K562 (cell line): ENCODE results near the gene HNRNPLL. TPM values are rescaled to one million over a fixed set of nuclear protein-coding genes. Genes with fewer than 3 reads are reported as not detected.

Source experiments
- ATF7 ChIP-seq: fragments of 450-650 bp; IDR thresholded peaks from 2 replicates; pipeline ENCODE4 v1.7.1; 2014; ENCODE audit warnings: mild to moderate bottlenecking, moderate library complexity
- BCL6 ChIP-seq: fragments of 250-450 bp; sonication (Bioruptor Pico); IDR thresholded peaks from 2 replicates; pipeline ENCODE4 v1.4.0; 2020
- CBX1 ChIP-seq: sonication (generic); IDR thresholded peaks from 2 replicates; pipeline ENCODE4 v1.6.1; 2016; ENCODE audit warnings: antibody characterized with exemption, low read depth, mild to moderate bottlenecking
- ETV5 ChIP-seq: sonication (generic); formaldehyde crosslinking; IDR thresholded peaks from 2 replicates; pipeline ENCODE4 v1.4.0; 2020; ENCODE audit warnings: low read depth, mild to moderate bottlenecking, missing genetic modification reagents
- FOXK2 ChIP-seq, 2 experiments: fragments of 450-650 bp; IDR thresholded peaks in 1 of 2; conservative IDR thresholded peaks in 1 of 2; 2 replicates each; pipeline ENCODE4 v1.6.1; 2016; ENCODE audit warnings: low read depth in 2 of 2, mild to moderate bottlenecking in 1 of 2
- KDM1A ChIP-seq, 2 experiments: fragments of 450-650 bp; IDR thresholded peaks; 2 replicates each; pipeline ENCODE4 v1.6.1; 2016; ENCODE audit warnings: mild to moderate bottlenecking in 2 of 2
- MAFK ChIP-seq: IDR thresholded peaks from 2 replicates; pipeline ENCODE4 v1.6.1; 2011; ENCODE audit warnings: low read length, improper control_type of control experiment
- MTA2 ChIP-seq: fragments of 450-650 bp; IDR thresholded peaks from 2 replicates; pipeline ENCODE4 v1.6.1; 2016; ENCODE audit warnings: low read depth
- MYBL2 ChIP-seq, 2 experiments: fragments of 450-650 bp in 1 of 2; sonication (generic) in 1 of 2; formaldehyde crosslinking in 1 of 2; IDR thresholded peaks; 2 replicates each; pipeline versions ENCODE4 v1.6.1 to v1.8.1; 2017 to 2022; ENCODE audit warnings: borderline replicate concordance in 1 of 2, inconsistent platforms in 1 of 2, low read depth in 1 of 2, mild to moderate bottlenecking in 1 of 2, missing genetic modification reagents in 1 of 2, moderate library complexity in 1 of 2
- NCOA1 ChIP-seq: fragments of 450-650 bp; IDR thresholded peaks from 2 replicates; pipeline ENCODE4 v1.6.1; 2016; ENCODE audit warnings: low read depth
- NCOR1 ChIP-seq: fragments of 450-650 bp; IDR thresholded peaks from 2 replicates; pipeline ENCODE4 v1.6.1; 2016; ENCODE audit warnings: mild to moderate bottlenecking, moderate library complexity
- NFIX ChIP-seq: fragments of 250-450 bp; sonication (Bioruptor Pico); IDR thresholded peaks from 2 replicates; pipeline ENCODE4 v1.4.0; 2020; ENCODE audit warnings: low read depth, mild to moderate bottlenecking, moderate library complexity
- RB1 ChIP-seq: fragments of 450-650 bp; IDR thresholded peaks from 2 replicates; pipeline ENCODE4 v1.6.1; 2017; ENCODE audit warnings: low read depth, mild to moderate bottlenecking
- TAF7 ChIP-seq: fragments of 450-650 bp; IDR thresholded peaks from 2 replicates; pipeline ENCODE4 v1.6.1; 2016; ENCODE audit warnings: missing genetic modification characterization, missing compliant biosample characterization
- ZBTB7A ChIP-seq: IDR thresholded peaks from 2 replicates; pipeline ENCODE4 v1.6.1; 2011; ENCODE audit warnings: low read depth, mild to moderate bottlenecking, low read length, moderate library complexity, borderline replicate concordance; ENCODE audit not compliant: control insufficient read depth
- ZNF239 ChIP-seq: fragments of 250-450 bp; sonication (Bioruptor Pico); IDR thresholded peaks from 2 replicates; pipeline ENCODE4 v1.4.0; 2020; ENCODE audit warnings: mild to moderate bottlenecking
- ZNF347 ChIP-seq: fragments of 450-650 bp; formaldehyde crosslinking; IDR thresholded peaks from 2 replicates; pipeline ENCODE4 v1.4.0; 2020; ENCODE audit warnings: low read depth, mild to moderate bottlenecking, moderate library complexity
- polyA plus RNA-seq, 8 experiments: library from polyadenylated mRNA; depleted of rRNA in 4 of 8; stranded (reverse) in 5 of 8; unstranded in 3 of 8; fragments of >200 nt; fragmentation: Nextera tagmentation in 2 of 8; fragmentation: Illumina TruSeq in 1 of 8; extraction: Ambion mirVana in 2 of 8; extraction: Trizol in 1 of 8; gene quantifications; 2 replicates each; pipeline versions ENCODE4 v1.2.1 to v1.2.3, GENCODE V29; 2011 to 2014; ENCODE audit warnings: inconsistent platforms in 1 of 8, missing spikeins in 1 of 8
- total RNA-seq, 7 experiments: library from RNA; depleted of rRNA in 6 of 7; stranded (reverse); fragments of >200 nt in 6 of 7; fragmentation: Illumina TruSeq in 2 of 7; extraction: Trizol in 2 of 7; gene quantifications; 2 replicates each; pipeline versions ENCODE4 v1.2.1 to v1.2.3, GENCODE V29; 2011 to 2021; ENCODE audit warnings: low replicate concordance in 1 of 7
- TF ChIP-seq, protein P1 (sequence below): fragments of 200-800 bp; sonication (Bioruptor generic); IDR thresholded peaks from 2 replicates; pipeline ENCODE4 v1.6.1; 2017; ENCODE audit warnings: missing genetic modification characterization, missing compliant biosample characterization
- TF ChIP-seq, protein P2 (sequence below): sonication (generic); formaldehyde crosslinking; IDR thresholded peaks from 2 replicates; pipeline ENCODE4 v1.8.1; 2023; ENCODE audit warnings: mild to moderate bottlenecking, missing genetic modification reagents
- TF ChIP-seq, protein P3 (sequence below): fragments of 450-650 bp; formaldehyde crosslinking; conservative IDR thresholded peaks from 2 replicates; pipeline ENCODE4 v1.4.0; 2022; ENCODE audit warnings: mild to moderate bottlenecking, missing genetic modification characterization
- TF ChIP-seq, protein P4 (sequence below): sonication (generic); IDR thresholded peaks from 2 replicates; pipeline ENCODE4 v1.6.1; 2016

The HNRNPLL gene
- total and polyA plus RNA-seq, 9 of the 15 experiments (the other 6 are each of a cell fraction or from before 2014, with no cell fraction given): 19.8 to 135 (median 57.8) TPM

DNA sequence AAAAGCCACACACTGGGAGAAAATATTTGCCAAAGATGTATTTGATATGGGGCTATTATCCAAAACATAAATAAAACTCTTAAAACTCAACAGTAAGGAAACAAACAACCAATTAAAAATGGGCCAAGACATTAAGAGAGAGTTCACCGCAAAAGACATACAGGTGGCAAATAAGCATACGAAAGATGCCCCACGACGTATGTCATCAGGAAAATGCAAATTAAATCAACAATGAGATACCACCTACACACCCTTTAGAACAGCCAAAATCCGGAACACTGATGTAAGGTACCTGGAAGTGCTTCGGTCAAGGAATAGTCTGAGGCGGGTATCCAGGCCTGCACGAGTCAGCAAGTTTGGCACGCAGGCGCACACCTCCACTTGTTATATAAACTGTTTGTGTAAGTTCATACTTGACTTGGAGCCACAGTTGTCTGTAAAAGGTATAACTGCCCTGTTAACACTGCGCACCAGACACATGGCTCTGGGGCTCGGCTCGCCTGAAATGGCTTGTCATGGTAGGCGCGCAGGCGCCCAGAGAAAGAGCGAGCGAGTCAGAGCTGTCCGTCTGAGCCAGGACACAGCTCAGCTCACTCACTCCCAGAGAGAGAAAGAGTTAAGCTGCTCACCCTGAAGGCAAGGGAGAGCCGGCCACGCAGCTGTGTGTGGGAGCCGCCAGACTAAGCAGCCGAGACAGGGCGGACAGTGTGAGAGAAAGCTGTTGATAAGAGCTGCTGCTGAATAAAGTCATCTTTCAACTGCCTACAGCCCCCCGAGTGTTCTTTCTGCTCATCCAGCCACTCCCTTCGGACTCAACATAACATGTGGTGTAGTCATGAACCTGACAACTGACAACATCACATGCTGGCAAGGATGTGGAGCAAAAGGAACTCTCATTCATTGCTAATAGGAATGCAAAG lies 87.3 kb downstream of the HNRNPLL start (continued):
- TF ChIP-seq, protein P1, sequence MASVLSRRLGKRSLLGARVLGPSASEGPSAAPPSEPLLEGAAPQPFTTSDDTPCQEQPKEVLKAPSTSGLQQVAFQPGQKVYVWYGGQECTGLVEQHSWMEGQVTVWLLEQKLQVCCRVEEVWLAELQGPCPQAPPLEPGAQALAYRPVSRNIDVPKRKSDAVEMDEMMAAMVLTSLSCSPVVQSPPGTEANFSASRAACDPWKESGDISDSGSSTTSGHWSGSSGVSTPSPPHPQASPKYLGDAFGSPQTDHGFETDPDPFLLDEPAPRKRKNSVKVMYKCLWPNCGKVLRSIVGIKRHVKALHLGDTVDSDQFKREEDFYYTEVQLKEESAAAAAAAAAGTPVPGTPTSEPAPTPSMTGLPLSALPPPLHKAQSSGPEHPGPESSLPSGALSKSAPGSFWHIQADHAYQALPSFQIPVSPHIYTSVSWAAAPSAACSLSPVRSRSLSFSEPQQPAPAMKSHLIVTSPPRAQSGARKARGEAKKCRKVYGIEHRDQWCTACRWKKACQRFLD (CRISPR knock-in tag): peak; percentile 75
- TF ChIP-seq MTA2 (no peak; the same call in 1 of the 2 replicates), NCOR1 (peak; percentile 92), ATF7 (peak; percentile 70; the same call in 1 of the 2 replicates), NFIX (CRISPR knock-in tag) (no peak), KDM1A (IDR thresholded peaks at IDR 0.05) (peak in 1 of 2 experiments; percentile 32; a peak in 2 of 4 replicates), FOXK2 (conservative IDR thresholded peaks at IDR 0.05 in 1 of 2, IDR thresholded peaks at IDR 0.05 in 1 of 2; ENCODE audit: low read depth in 2 of 2) (peak; percentile 68 to 73; a peak in 3 of 4 replicates), TAF7 (tag) (peak; percentile 64; the same call in 1 of the 2 replicates), ZNF347 (CRISPR knock-in tag) (no peak), MAFK (peak; percentile 95), CBX1 (peak; percentile 95; the same call in 1 of the 2 replicates), ZNF239 (CRISPR knock-in tag) (no peak), RB1 (peak; percentile 44; the same call in 1 of the 2 replicates), BCL6 (no peak), MYBL2 (IDR thresholded peaks at IDR 0.05; ENCODE audit: low read depth) (no peak), MYBL2 (CRISPR knock-in tag; IDR thresholded peaks at IDR 0.05; ENCODE audit: borderline replicate concordance) (no peak), ETV5 (peak; percentile 72; the same call in 1 of the 2 replicates), NCOA1 (peak; percentile 37; the same call in 1 of the 2 replicates), ZBTB7A (peak; percentile 54; the same call in 1 of the 2 replicates)
- TF ChIP-seq, protein P2, sequence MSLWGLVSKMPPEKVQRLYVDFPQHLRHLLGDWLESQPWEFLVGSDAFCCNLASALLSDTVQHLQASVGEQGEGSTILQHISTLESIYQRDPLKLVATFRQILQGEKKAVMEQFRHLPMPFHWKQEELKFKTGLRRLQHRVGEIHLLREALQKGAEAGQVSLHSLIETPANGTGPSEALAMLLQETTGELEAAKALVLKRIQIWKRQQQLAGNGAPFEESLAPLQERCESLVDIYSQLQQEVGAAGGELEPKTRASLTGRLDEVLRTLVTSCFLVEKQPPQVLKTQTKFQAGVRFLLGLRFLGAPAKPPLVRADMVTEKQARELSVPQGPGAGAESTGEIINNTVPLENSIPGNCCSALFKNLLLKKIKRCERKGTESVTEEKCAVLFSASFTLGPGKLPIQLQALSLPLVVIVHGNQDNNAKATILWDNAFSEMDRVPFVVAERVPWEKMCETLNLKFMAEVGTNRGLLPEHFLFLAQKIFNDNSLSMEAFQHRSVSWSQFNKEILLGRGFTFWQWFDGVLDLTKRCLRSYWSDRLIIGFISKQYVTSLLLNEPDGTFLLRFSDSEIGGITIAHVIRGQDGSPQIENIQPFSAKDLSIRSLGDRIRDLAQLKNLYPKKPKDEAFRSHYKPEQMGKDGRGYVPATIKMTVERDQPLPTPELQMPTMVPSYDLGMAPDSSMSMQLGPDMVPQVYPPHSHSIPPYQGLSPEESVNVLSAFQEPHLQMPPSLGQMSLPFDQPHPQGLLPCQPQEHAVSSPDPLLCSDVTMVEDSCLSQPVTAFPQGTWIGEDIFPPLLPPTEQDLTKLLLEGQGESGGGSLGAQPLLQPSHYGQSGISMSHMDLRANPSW (CRISPR knock-in tag): 0 out of 2 replicates have a peak, but pooled peaks have one; percentile 71
- TF ChIP-seq, protein P3, sequence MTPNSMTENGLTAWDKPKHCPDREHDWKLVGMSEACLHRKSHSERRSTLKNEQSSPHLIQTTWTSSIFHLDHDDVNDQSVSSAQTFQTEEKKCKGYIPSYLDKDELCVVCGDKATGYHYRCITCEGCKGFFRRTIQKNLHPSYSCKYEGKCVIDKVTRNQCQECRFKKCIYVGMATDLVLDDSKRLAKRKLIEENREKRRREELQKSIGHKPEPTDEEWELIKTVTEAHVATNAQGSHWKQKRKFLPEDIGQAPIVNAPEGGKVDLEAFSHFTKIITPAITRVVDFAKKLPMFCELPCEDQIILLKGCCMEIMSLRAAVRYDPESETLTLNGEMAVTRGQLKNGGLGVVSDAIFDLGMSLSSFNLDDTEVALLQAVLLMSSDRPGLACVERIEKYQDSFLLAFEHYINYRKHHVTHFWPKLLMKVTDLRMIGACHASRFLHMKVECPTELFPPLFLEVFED: no peak
- TF ChIP-seq, protein P4, sequence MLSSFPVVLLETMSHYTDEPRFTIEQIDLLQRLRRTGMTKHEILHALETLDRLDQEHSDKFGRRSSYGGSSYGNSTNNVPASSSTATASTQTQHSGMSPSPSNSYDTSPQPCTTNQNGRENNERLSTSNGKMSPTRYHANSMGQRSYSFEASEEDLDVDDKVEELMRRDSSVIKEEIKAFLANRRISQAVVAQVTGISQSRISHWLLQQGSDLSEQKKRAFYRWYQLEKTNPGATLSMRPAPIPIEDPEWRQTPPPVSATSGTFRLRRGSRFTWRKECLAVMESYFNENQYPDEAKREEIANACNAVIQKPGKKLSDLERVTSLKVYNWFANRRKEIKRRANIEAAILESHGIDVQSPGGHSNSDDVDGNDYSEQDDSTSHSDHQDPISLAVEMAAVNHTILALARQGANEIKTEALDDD: peak; percentile 57; the same call in 1 of the 2 replicates
